Endothelial cell of umbilical vein (primary cell): ENCODE measurements around the gene HACE1. TPM values are rescaled to one million over a fixed set of nuclear protein-coding genes. Genes with fewer than 3 reads are reported as not detected.

Experiments used
- BruUV-seq: library from RNA; stranded (reverse); fragments of 400-500 nt; replicated peaks from 2 replicates; lab custom pipeline; 2021; lab: Mats Ljungman, UMichigan
- CTCF ChIA-PET: fragments of 300-600, 350-600 bp; sonication (Branson Sonifier 250); formaldehyde crosslinking; loops from one replicate; lab custom pipeline; 2021; ENCODE audit warnings: antibody characterized with exemption, inconsistent platforms; lab: Charles Lee
- POLR2A ChIA-PET: fragments of 300-600, 350-600 bp; sonication (Branson Sonifier 250); formaldehyde crosslinking; loops from one replicate; lab custom pipeline; 2021; ENCODE audit warnings: antibody characterized with exemption, inconsistent platforms; lab: Charles Lee
- DNase-seq: peaks from one replicate; pipeline ENCODE4 v3.0.0-alpha.2; 2011; ENCODE audit warnings: low read depth, low spot score
- FAIRE-seq: peaks from 2 replicates; lab custom pipeline; 2011; peaks lifted over from hg19 to GRCh38; lab: Jason Lieb, UNC
- H2AFZ ChIP-seq: 2 replicates; pipeline ENCODE4 v1.6.0; 2012; ENCODE audit warnings: low read depth, low read length, control low read depth, inconsistent platforms
- H3K27ac ChIP-seq: 2 replicates; pipeline ENCODE4 v1.5.1; 2011; ENCODE audit warnings: low read depth, mild to moderate bottlenecking, control low read depth, low read length, moderate library complexity; ENCODE audit not compliant: insufficient read depth
- H3K27me3 ChIP-seq, 2 experiments: 2 replicates each; pipeline versions ENCODE4 v1.6.0 to v1.6.1; 2011; ENCODE audit warnings: low read length in 2 of 2, mixed read lengths in 1 of 2; ENCODE audit not compliant: control insufficient read depth in 2 of 2, insufficient read depth in 2 of 2
- H3K36me3 ChIP-seq, 2 experiments: 2 replicates in 1 of 2; 3 replicates in 1 of 2; pipeline ENCODE4 v1.5.1; 2011; ENCODE audit warnings: low read length in 2 of 2, mild to moderate bottlenecking in 1 of 2, moderate library complexity in 1 of 2; ENCODE audit not compliant: control insufficient read depth in 2 of 2, insufficient read depth in 2 of 2; ENCODE audit errors: extremely low read depth in 1 of 2
- H3K4me1 ChIP-seq: 3 replicates; pipeline ENCODE4 v1.5.1; 2011; ENCODE audit warnings: mild to moderate bottlenecking, low read length; ENCODE audit not compliant: control insufficient read depth, insufficient read depth; ENCODE audit errors: extremely low read depth
- H3K4me2 ChIP-seq: 2 replicates; pipeline ENCODE4 v1.6.1; 2011; ENCODE audit warnings: low read length, control low read depth, mixed read lengths; ENCODE audit not compliant: insufficient read depth
- H3K4me3 ChIP-seq, 3 experiments: fragments of 200-600 bp in 1 of 3; sonication (generic), shearing (Covaris generic) in 1 of 3; replicated peaks in 1 of 3; 2 replicates each; pipeline ENCODE4 v1.5.1; 2011 to 2016; ENCODE audit warnings: control low read depth in 3 of 3, low read length in 3 of 3, mild to moderate bottlenecking in 2 of 3, inconsistent platforms in 1 of 3, low read depth in 1 of 3, moderate library complexity in 1 of 3; ENCODE audit not compliant: insufficient read depth in 1 of 3
- H3K79me2 ChIP-seq: 2 replicates; pipeline ENCODE4 v1.6.0; 2012; ENCODE audit warnings: low read length, inconsistent platforms; ENCODE audit not compliant: control insufficient read depth, insufficient read depth
- H3K9ac ChIP-seq: replicated peaks from 2 replicates; pipeline ENCODE3; 2011; ENCODE audit warnings: low read length, control low read depth; ENCODE audit not compliant: insufficient read depth; ENCODE audit errors: extremely low read depth
- H3K9me1 ChIP-seq: replicated peaks from 3 replicates; pipeline ENCODE4 v1.6.0; 2011; ENCODE audit warnings: mild to moderate bottlenecking, low read length; ENCODE audit not compliant: control insufficient read depth, insufficient read depth; ENCODE audit errors: extremely low read depth
- H3K9me3 ChIP-seq: replicated peaks from 2 replicates; pipeline ENCODE4 v1.5.1; 2012; ENCODE audit warnings: low read length, inconsistent platforms; ENCODE audit not compliant: control insufficient read depth, insufficient read depth
- H4K20me1 ChIP-seq: replicated peaks from 2 replicates; pipeline ENCODE3; 2011; ENCODE audit warnings: mild to moderate bottlenecking, low read length; ENCODE audit not compliant: control insufficient read depth, insufficient read depth; ENCODE audit errors: extremely low read depth
- CTCF ChIP-seq, 2 donors: IDR thresholded peaks; 1 replicate in 1 of 2; 2 replicates in 1 of 2; pipeline ENCODE4 v1.5.1; 2011; ENCODE audit warnings: low read length in 2 of 2, mild to moderate bottlenecking in 2 of 2, moderate library complexity in 2 of 2, control low read depth in 1 of 2, inconsistent platforms in 1 of 2, low read depth in 1 of 2; ENCODE audit not compliant: insufficient read depth in 1 of 2; ENCODE audit errors: extremely low read depth in 1 of 2
- FOS ChIP-seq: IDR thresholded peaks from 2 replicates; pipeline ENCODE4 v1.6.1; 2011; ENCODE audit warnings: mild to moderate bottlenecking, low read length, moderate library complexity, borderline replicate concordance; ENCODE audit not compliant: insufficient read depth
- GATA2 ChIP-seq: IDR thresholded peaks from 2 replicates; pipeline ENCODE4 v1.7.0; 2011; ENCODE audit warnings: low read depth, mild to moderate bottlenecking, moderate library complexity, mixed read lengths, low read length; ENCODE audit not compliant: insufficient read length, insufficient read depth
- JUN ChIP-seq: IDR thresholded peaks from 2 replicates; pipeline ENCODE4 v1.6.1; 2011; ENCODE audit warnings: borderline replicate concordance, low read depth; ENCODE audit not compliant: insufficient read length, insufficient read depth
- MYC ChIP-seq: IDR thresholded peaks from one replicate; pipeline ENCODE4 v1.6.1; 2011; ENCODE audit warnings: mild to moderate bottlenecking, low read depth, low read length
- POLR2A ChIP-seq: IDR thresholded peaks from 2 replicates; pipeline ENCODE4 v1.6.1; 2012; ENCODE audit warnings: low read depth, mild to moderate bottlenecking, control low read depth, low read length
- dilution Hi-C: fragments of 300-500 bp; cut with MboI; formaldehyde crosslinking; loops from one replicate; pipeline ENCODE4 v1.15.0; 2019; ENCODE audit warnings: low sequenced_read_pairs; ENCODE audit not compliant: extremely low pct_ligation_motif_present
- intact Hi-C: fragments of 100-400 bp; cut with micrococcal nuclease; formaldehyde crosslinking; loops from one replicate; pipeline ENCODE4 v1.10.0; 2022
- polyA plus RNA-seq, 4 experiments: library from polyadenylated mRNA; depleted of rRNA in 3 of 4; stranded (reverse) in 3 of 4; unstranded in 1 of 4; fragments of >200 nt; gene quantifications; 2 replicates each; pipeline versions ENCODE4 v1.2.1 to v1.2.3, GENCODE V29; 2011 to 2012; ENCODE audit warnings: missing spikeins in 1 of 4
- total RNA-seq: library from RNA; stranded (reverse); gene quantifications from 2 replicates; pipeline ENCODE4 v1.2.3, GENCODE V29; 2021

Gene HACE1
- total and polyA plus RNA-seq, 2 donors (not counting 3 experiments of a cell fraction or from before 2014, with no cell fraction given), result 4.9 to 14.8 TPM

GRCh38 chr6:104843229-104843628, 16.5 kb downstream of the HACE1 start:
- POLR2A ChIA-PET, result no interaction called here
- H3K79me2 ChIP-seq, result no peaks in the 10 kb centered on the region

More at GRCh38 chr6:104843229-104843628, 16.5 kb downstream of the HACE1 start:
- dilution Hi-C loops, result no loop called here
- H3K4me2 ChIP-seq, result no peak overlapping the region
- no peak overlapping the region for H2AFZ ChIP-seq
- FAIRE-seq (no peak), DNase-seq (no peak)
- H3K9ac ChIP-seq, result no peak overlapping the region
- no peaks in the 10 kb centered on the region for H4K20me1 ChIP-seq
- CTCF ChIA-PET, result no interaction called here
- intact Hi-C loops, result no loop called here
- H3K9me1 ChIP-seq, result no peaks in the 10 kb centered on the region
- no peak overlapping the region for H3K27ac ChIP-seq
- H3K36me3 ChIP-seq, result peaks cover 0 to 4% of the 10 kb centered on the region in 2 experiments
- peak; percentile 10 for TF ChIP-seq JUN
- no peak for TF ChIP-seq CTCF (IDR thresholded peaks at IDR 0.05; ENCODE audit: extremely low read depth in 1 of 2, insufficient read depth in 1 of 2, low read depth in 1 of 2, low read length in 2 of 2)
- TF ChIP-seq MYC, result no peak
- TF ChIP-seq FOS, result peak; percentile 17
- no peak for TF ChIP-seq GATA2
- TF ChIP-seq POLR2A, result no peak
- no peaks in the 10 kb centered on the region for H3K4me1 ChIP-seq
- no peaks in the 10 kb centered on the region for H3K27me3 ChIP-seq
- no peaks in the 10 kb centered on the region for H3K9me3 ChIP-seq
- no peak overlapping the region for H3K4me3 ChIP-seq
- BruUV-seq, result no TSS peak
